Pancreas (tissue), 10 donors: ENCODE measurements around the gene SMARCD3. TPM values are rescaled to one million over a fixed set of nuclear protein-coding genes. Genes with fewer than 3 reads are reported as not detected.
A peak's percentile ranks its signal among the peaks of the same experiment; 100 is the strongest.

Experiments used
- ATAC-seq, 4 donors: fragments of 200-7000 bp; cut with Tn5 transposase; one replicate each; pipeline versions ENCODE4 v1.8.0 to v1.9.1; 2020; ENCODE audit warnings: mild to moderate bottlenecking in 4 of 4, moderate library complexity in 4 of 4
- DNase-seq, 6 donors: peaks; one replicate each; pipeline ENCODE4 v3.0.0-alpha.2; 2020
- FAIRE-seq: peaks from 2 replicates; lab custom pipeline; 2012; peaks lifted over from hg19 to GRCh38; lab: Jason Lieb, UNC
- H3K27ac ChIP-seq, 4 donors: fragments of 200-600 bp; sonication (generic); 1 replicate in 3 of 4; 2 replicates in 1 of 4; pipeline versions ENCODE4 v1.5.0 to v1.8.0; 2020
- H3K27me3 ChIP-seq, 4 donors: fragments of 200-600 bp; one replicate each; pipeline ENCODE4 v1.8.0; 2021
- H3K36me3 ChIP-seq, 3 donors: fragments of 200-600 bp; sonication (generic) in 1 of 3; one replicate each; pipeline versions ENCODE4 v1.5.0 to v1.8.0; 2020 to 2021
- H3K4me1 ChIP-seq, 3 donors: fragments of 200-600 bp; one replicate each; pipeline ENCODE4 v1.8.0; 2021
- H3K4me3 ChIP-seq, 4 donors: fragments of 200-600 bp; sonication (generic) in 2 of 4; one replicate each; pipeline versions ENCODE4 v1.5.0 to v1.8.0; 2020 to 2021
- H3K9me3 ChIP-seq, 4 donors: fragments of 200-600 bp; one replicate each; pipeline ENCODE4 v1.8.0; 2021
- CTCF ChIP-seq, 4 donors: fragments of 200-600 bp; sonication (generic) in 3 of 4; IDR thresholded peaks; one replicate each; pipeline versions ENCODE4 v1.5.0 to v1.8.0; 2021; ENCODE audit warnings: antibody characterized with exemption in 4 of 4
- WGBS, 2 donors: extraction: QIAGEN DNeasy Blood & Tissue Kit; methylation state at CpG; one replicate each; pipeline ENCODE4 v1.1.7; 2013; 5-methylcytosine and 5-hydroxymethylcytosine counted together
- intact Hi-C, 3 donors: fragments of 100-400 bp; cut with DNase I; formaldehyde crosslinking; loops; one replicate each; pipeline versions ENCODE4 v1.11.1 to v1.14.2; 2022
- polyA plus RNA-seq, 2 donors: library from polyadenylated mRNA; stranded (reverse); fragments of 200-250 nt; gene quantifications; one replicate each; pipeline ENCODE4 v1.2.3, GENCODE V29; 2013
- total RNA-seq, 6 donors: library from RNA; stranded (reverse); fragmentation: NEBNext Ultra II Directional in 4 of 6; extraction: Animal tissue kit (Norgen Biotek cat#: 25700) in 4 of 6; gene quantifications; one replicate each; pipeline versions ENCODE4 v1.2.1 to v1.2.4, GENCODE V29; 2021 to 2023
- donor health status: healthy with polysubstance abuse.
- donor health status: DM: no; HTN: no; CAD: no; lungs with moderate emphysema.
- donor health status: DM: no; HTN: no; CAD: no.
- donor health status: control.
- donor health status: control.
- donor health status: Bipolar disorder and iron deficiency.
- donor health status: DM: yes; HTN: yes; CAD: no.
- donor health status: DM: no; HTN: no; CAD: no.
- donor health status: DM: no; HTN: no; CAD: no.
- donor health status: DM: yes; HTN: yes; CAD: no.

The SMARCD3 gene
- total and polyA plus RNA-seq, 8 donors: 13.0 to 69.9 (median 22.7) TPM

- FAIRE-seq (no peak), ATAC-seq (peak; percentile 22 to 44 (median 34)), DNase-seq (peak; percentile 54 to 84 (median 66))
- 4 to 5% methylated on average over 29 to 45 of the region's 45 CpGs for WGBS, 2 donors
- Histone ChIP-seq H3K4me1 (peaks cover 25 to 34% (median 30%) of the 10 kb centered on the region in 3 donors), H3K4me3 (peak overlapping the region; percentile 23 to 64 (median 52)), H3K27ac (peak overlapping the region; percentile 80 to 88 (median 82)), H3K27me3 (no peaks in the 10 kb centered on the region), H3K9me3 (no peaks in the 10 kb centered on the region), H3K36me3 (no peaks in the 10 kb centered on the region)
- TF ChIP-seq CTCF (IDR thresholded peaks at IDR 0.05): no peak
- intact Hi-C loops: loop anchor here in 1 of 3 donors (10.0 kb wide), 1 partner anchor 56 kb away; no protein-coding TSS in a partner anchor
Observed at GRCh38 chr7:151249034-151249731, 689 bp upstream of the SMARCD3 start.

GRCh38 chr7:151247611-151248345 is 716 bp downstream of the SMARCD3 start:
- peaks cover 25 to 34% (median 30%) of the 10 kb centered on the region in 3 donors for H3K4me1 ChIP-seq
- ATAC-seq: peak in 3 of 4 donors; percentile 1 to 6 (median 1)
- DNase-seq: peak in 2 of 6 donors; percentile 34 to 68
- peak overlapping the region; percentile 80 to 88 (median 82) for H3K27ac ChIP-seq
- FAIRE-seq: no peak
- no peak for TF ChIP-seq CTCF (IDR thresholded peaks at IDR 0.05)
- H3K36me3 ChIP-seq: no peaks in the 10 kb centered on the region
- no peaks in the 10 kb centered on the region for H3K9me3 ChIP-seq
- H3K4me3 ChIP-seq: peak overlapping the region; percentile 45 to 64 (median 53)
- no peaks in the 10 kb centered on the region for H3K27me3 ChIP-seq
- 6% methylated on average over 25 to 29 of the region's 29 CpGs for WGBS, 2 donors
- intact Hi-C loops: loop anchor here in 1 of 3 donors (10.0 kb wide), 1 partner anchor 57 kb away; no protein-coding TSS in a partner anchor

DNA sequence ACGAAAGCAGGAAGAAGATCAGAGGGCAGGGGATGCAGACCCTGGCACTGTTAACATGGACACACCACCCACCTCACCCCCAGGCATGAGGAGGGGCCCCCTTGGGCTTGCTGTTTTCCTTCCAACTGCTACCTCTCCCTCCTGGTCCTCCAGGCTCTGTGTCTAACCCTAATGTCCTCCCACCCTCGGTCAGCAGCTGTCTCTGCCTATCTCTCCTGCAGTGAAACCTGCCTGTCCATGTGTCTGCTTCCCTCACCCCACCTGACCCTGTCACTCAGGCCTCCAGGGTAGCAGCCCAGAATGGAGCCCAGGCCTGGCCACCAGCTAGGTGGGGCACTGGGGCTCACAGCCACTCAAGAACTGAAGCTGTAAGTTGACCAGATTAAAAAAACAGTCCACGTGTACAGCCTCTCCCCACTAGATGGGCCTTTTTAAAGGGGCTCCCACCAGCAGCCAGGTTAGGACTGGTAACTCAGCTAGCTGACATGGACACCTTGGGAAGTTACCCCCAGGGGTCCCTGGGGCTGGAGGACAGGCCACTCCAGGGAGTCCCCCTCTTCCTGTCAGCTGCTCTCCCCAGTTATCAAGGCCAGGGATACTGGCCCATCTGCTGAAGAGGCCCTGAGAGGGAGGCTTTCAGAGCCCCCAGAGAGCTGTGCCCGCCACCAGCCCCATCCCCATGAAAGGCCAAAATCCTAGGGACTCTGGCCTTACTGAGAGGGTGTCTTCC is 1.5 kb downstream of the SMARCD3 start:
- TF ChIP-seq CTCF (IDR thresholded peaks at IDR 0.05): no peak
- Histone ChIP-seq H3K9me3 (no peaks in the 10 kb centered on the region), H3K27me3 (no peaks in the 10 kb centered on the region), H3K4me1 (peaks cover 25 to 34% (median 30%) of the 10 kb centered on the region in 3 donors), H3K27ac (peak overlapping the region in 2 of 4 donors; percentile 80 to 88), H3K36me3 (no peaks in the 10 kb centered on the region), H3K4me3 (peak overlapping the region in 2 of 4 donors; percentile 60 to 64)
- no peak for ATAC-seq
- WGBS, 2 donors: 44 to 50% methylated on average over 4 of the region's 4 CpGs
- intact Hi-C loops: loop anchor here in 1 of 3 donors (10.0 kb wide), 1 partner anchor 58 kb away; no protein-coding TSS in a partner anchor
- DNase-seq: peak in 1 of 6 donors; percentile 53
- FAIRE-seq: no peak

GRCh38 chr7:151246102-151246850 is 2.2 kb downstream of the SMARCD3 start:
- FAIRE-seq: no peak
- Histone ChIP-seq H3K27ac (no peak overlapping the region), H3K4me3 (no peak overlapping the region), H3K27me3 (no peaks in the 10 kb centered on the region), H3K36me3 (no peaks in the 10 kb centered on the region), H3K9me3 (no peaks in the 10 kb centered on the region), H3K4me1 (peaks cover 24 to 33% (median 30%) of the 10 kb centered on the region in 3 donors)
- TF ChIP-seq CTCF (IDR thresholded peaks at IDR 0.05): no peak
- intact Hi-C loops: loop anchor here in 1 of 3 donors (10.0 kb wide), 1 partner anchor 59 kb away; no protein-coding TSS in a partner anchor
- 77 to 84% methylated on average over 13 of the region's 13 CpGs for WGBS, 2 donors
- ATAC-seq: no peak
- peak in 1 of 6 donors; percentile 49 for DNase-seq
